HCT116 (cell line): Measurements from ENCODE around the gene ADCK1. TPM values are rescaled to one million over a fixed set of nuclear protein-coding genes. Genes with fewer than 3 reads are reported as not detected.

Experiments used
- ATAC-seq: fragments of 200-7000 bp; cut with Tn5 transposase; 2 replicates; pipeline ENCODE4 v1.9.1; 2020; ENCODE audit warnings: mild to moderate bottlenecking, moderate library complexity
- BruUV-seq: library from RNA; stranded (reverse); fragments of 400-500 nt; replicated peaks from 2 replicates; lab custom pipeline; 2021; lab: Mats Ljungman, UMichigan
- CTCF ChIA-PET: fragments of 300-600 bp; sonication (Branson Sonifier 250); formaldehyde crosslinking; loops from one replicate; lab custom pipeline; 2021; ENCODE audit warnings: antibody characterized with exemption; lab: Charles Lee
- POLR2A ChIA-PET: fragments of 300-600, 350-600 bp; sonication (Branson Sonifier 250); formaldehyde crosslinking; loops from one replicate; lab custom pipeline; 2021; ENCODE audit warnings: antibody characterized with exemption; lab: Charles Lee
- RAD21 ChIA-PET, 2 experiments: fragments of 300-600 bp; sonication (Branson Sonifier 250); formaldehyde crosslinking; loops; one replicate each; lab custom pipeline; 2023; ENCODE audit warnings: low total read pairs in 2 of 2; ENCODE audit not compliant: uncharacterized antibody in 2 of 2, unreplicated experiment in 2 of 2, low non-redundant PET in 1 of 2; lab: Charles Lee
- DNase-seq: peaks from one replicate; pipeline ENCODE4 v3.0.0-alpha.2; 2010; ENCODE audit warnings: low read depth, low spot score
- H2AFZ ChIP-seq: fragments of 200-600 bp; shearing (Covaris generic), sonication (generic); 2 replicates; pipeline ENCODE4 v1.6.1; 2017; ENCODE audit warnings: low read depth, mixed run types, mixed read lengths, antibody characterized with exemption, low read length; ENCODE audit not compliant: poor library complexity, severe bottlenecking
- H3K27ac ChIP-seq: 2 replicates; pipeline ENCODE4 v1.5.1; 2012; ENCODE audit warnings: low read depth, low read length
- H3K27me3 ChIP-seq: fragments of 200-600 bp; sonication (generic); 2 replicates; pipeline ENCODE4 v1.6.1; 2016; ENCODE audit warnings: mixed run types, low read length, mixed read lengths; ENCODE audit not compliant: insufficient read depth
- H3K36me3 ChIP-seq, 2 experiments: fragments of 200-500 bp in 1 of 2; fragments of 200-600 bp in 1 of 2; sonication (Bioruptor generic) in 1 of 2; sonication (generic) in 1 of 2; 2 replicates each; pipeline versions ENCODE4 v1.5.1 to v1.6.1; 2014 to 2016; ENCODE audit warnings: low read length in 2 of 2, inconsistent platforms in 1 of 2, mixed read lengths in 1 of 2, mixed run types in 1 of 2; ENCODE audit not compliant: insufficient read depth in 2 of 2, control insufficient read depth in 1 of 2
- H3K4me1 ChIP-seq, 2 experiments: fragments of 200-600 bp in 1 of 2; sonication (generic) in 1 of 2; 2 replicates each; pipeline versions ENCODE4 v1.5.1 to v1.6.1; 2012 to 2017; ENCODE audit warnings: low read length in 2 of 2, inconsistent platforms in 1 of 2, mild to moderate bottlenecking in 1 of 2, mixed read lengths in 1 of 2, mixed run types in 1 of 2, moderate library complexity in 1 of 2; ENCODE audit not compliant: insufficient read depth in 2 of 2, control insufficient read depth in 1 of 2
- H3K4me2 ChIP-seq: fragments of 200-600 bp; sonication (generic); 2 replicates; pipeline ENCODE4 v1.6.1; 2017; ENCODE audit warnings: mixed run types, low read length, mixed read lengths
- H3K4me3 ChIP-seq, 2 experiments: fragments of 200-600 bp in 1 of 2; sonication (generic) in 1 of 2; replicated peaks in 1 of 2; 2 replicates each; pipeline ENCODE4 v1.5.1; 2011 to 2016; ENCODE audit warnings: low read length in 2 of 2, control low read depth in 1 of 2, low read depth in 1 of 2, mild to moderate bottlenecking in 1 of 2, mixed read lengths in 1 of 2, mixed run types in 1 of 2
- H3K79me2 ChIP-seq: fragments of 200-600 bp; sonication (generic); 2 replicates; pipeline ENCODE4 v1.6.1; 2017; ENCODE audit warnings: mild to moderate bottlenecking, mixed run types, low read length, moderate library complexity, mixed read lengths; ENCODE audit not compliant: insufficient read depth
- H3K9ac ChIP-seq: fragments of 200-600 bp; sonication (generic); 2 replicates; pipeline ENCODE4 v1.6.1; 2016; ENCODE audit warnings: low read length, mixed read lengths
- H3K9me2 ChIP-seq: fragments of 200-600 bp; sonication (generic), shearing (Covaris generic); 2 replicates; pipeline ENCODE4 v1.6.1; 2017; ENCODE audit warnings: mixed run types, mild to moderate bottlenecking, moderate library complexity; ENCODE audit not compliant: insufficient read depth
- H3K9me3 ChIP-seq, 2 experiments: fragments of 200-500 bp in 1 of 2; fragments of 200-600 bp in 1 of 2; sonication (Bioruptor generic) in 1 of 2; sonication (generic) in 1 of 2; 2 replicates each; pipeline ENCODE4 v1.6.1; 2014 to 2017; ENCODE audit warnings: low read length in 2 of 2, mixed read lengths in 2 of 2, inconsistent platforms in 1 of 2, low read depth in 1 of 2, mild to moderate bottlenecking in 1 of 2, mixed run types in 1 of 2, moderate library complexity in 1 of 2; ENCODE audit not compliant: control insufficient read depth in 1 of 2, insufficient read depth in 1 of 2
- H4K20me1 ChIP-seq: fragments of 200-600 bp; sonication (generic), shearing (Covaris generic); 2 replicates; pipeline ENCODE4 v1.6.1; 2017; ENCODE audit warnings: mixed run types, mild to moderate bottlenecking, moderate library complexity; ENCODE audit not compliant: insufficient read depth
- FOSL1 ChIP-seq: IDR thresholded peaks from 2 replicates; pipeline ENCODE4 v1.6.1; 2012; ENCODE audit warnings: low read depth
- JUND ChIP-seq: IDR thresholded peaks from 2 replicates; pipeline ENCODE4 v1.6.1; 2012
- MAX ChIP-seq: IDR thresholded peaks from 2 replicates; pipeline ENCODE4 v1.6.1; 2012
- POLR2A ChIP-seq: IDR thresholded peaks from 2 replicates; pipeline ENCODE4 v1.7.0; 2011; ENCODE audit warnings: borderline replicate concordance; ENCODE audit not compliant: insufficient read depth, insufficient read length; ENCODE audit errors: extremely low read depth
- RAD21 ChIP-seq: IDR thresholded peaks from 2 replicates; pipeline ENCODE4 v1.6.1; 2012; ENCODE audit warnings: low read depth, mild to moderate bottlenecking
- SIN3A ChIP-seq: IDR thresholded peaks from 2 replicates; pipeline ENCODE4 v1.6.1; 2012; ENCODE audit warnings: low read depth
- SP1 ChIP-seq: IDR thresholded peaks from 2 replicates; pipeline ENCODE4 v1.6.1; 2012; ENCODE audit warnings: low read depth
- intact Hi-C: fragments of 100-400 bp; cut with micrococcal nuclease; formaldehyde crosslinking; loops from 2 replicates; pipeline ENCODE4 v1.10.0; 2022
- total RNA-seq: library from RNA; stranded (reverse); gene quantifications from one replicate; pipeline ENCODE4 v1.2.1, GENCODE V29; 2021; ENCODE audit not compliant: unreplicated experiment
- TF ChIP-seq, protein P1 (sequence below): IDR thresholded peaks from 2 replicates; pipeline ENCODE4 v1.6.1; 2012
- TF ChIP-seq, protein P2 (sequence below), 3 experiments: fragments of 200-600 bp in 1 of 3; sonication (generic) in 1 of 3; IDR thresholded peaks in 2 of 3; conservative IDR thresholded peaks in 1 of 3; 2 replicates each; pipeline ENCODE4 v1.5.1; 2012 to 2017; ENCODE audit warnings: low read depth in 2 of 3, low read length in 2 of 3, antibody characterized with exemption in 1 of 3, borderline replicate concordance in 1 of 3, control low read depth in 1 of 3, mild to moderate bottlenecking in 1 of 3, mixed read lengths in 1 of 3, mixed run types in 1 of 3, moderate library complexity in 1 of 3; ENCODE audit not compliant: insufficient read depth in 1 of 3

ADCK1 gene
- total RNA-seq, 1 experiment from 2014 or later, result 6.0 TPM

DNA sequence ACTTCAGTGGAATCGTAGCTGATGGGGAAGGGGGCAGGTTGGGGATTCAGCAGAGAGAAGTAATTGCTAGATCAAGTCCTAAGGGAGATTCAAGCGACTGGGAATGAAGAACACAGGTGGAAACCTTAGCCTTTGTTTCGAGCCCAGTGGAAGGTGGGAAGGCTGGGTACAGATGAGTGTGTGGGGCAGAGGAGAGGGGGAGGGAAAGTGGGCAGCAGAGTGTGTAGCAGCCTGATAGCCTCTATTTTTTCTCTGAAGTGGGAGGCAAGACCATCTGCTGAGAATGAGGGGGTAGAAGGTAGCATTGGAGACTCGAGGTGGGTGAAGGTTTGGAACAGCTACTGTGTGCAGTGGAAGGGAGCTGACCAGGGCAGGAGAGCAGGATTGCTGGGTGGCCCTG is 91.0 kb downstream of the ADCK1 start:
- no peak overlapping the region for H3K9ac ChIP-seq
- DNase-seq, result no peak
- no peak overlapping the region for H3K4me3 ChIP-seq
- no peaks in the 10 kb centered on the region; a peak in 1 of 4 replicates for H3K9me3 ChIP-seq
- no peaks in the 10 kb centered on the region for H3K4me1 ChIP-seq
- ATAC-seq, result no peak
- H3K4me2 ChIP-seq, result no peak overlapping the region
- no TSS peak for BruUV-seq
- H3K27ac ChIP-seq, result no peak overlapping the region
- no peaks in the 10 kb centered on the region for H3K79me2 ChIP-seq
- no peaks in the 10 kb centered on the region for H3K9me2 ChIP-seq
- intact Hi-C loops, result no loop called here
- no peaks in the 10 kb centered on the region for H3K27me3 ChIP-seq
- POLR2A ChIA-PET, result no interaction called here
- H3K36me3 ChIP-seq, result no peaks in the 10 kb centered on the region; a peak in 1 of 4 replicates
- RAD21 ChIA-PET, result no interaction called here
- CTCF ChIA-PET, result no interaction called here
- H2AFZ ChIP-seq, result no peak overlapping the region
- no peaks in the 10 kb centered on the region for H4K20me1 ChIP-seq
- TF ChIP-seq MAX, result no peak

DNA sequence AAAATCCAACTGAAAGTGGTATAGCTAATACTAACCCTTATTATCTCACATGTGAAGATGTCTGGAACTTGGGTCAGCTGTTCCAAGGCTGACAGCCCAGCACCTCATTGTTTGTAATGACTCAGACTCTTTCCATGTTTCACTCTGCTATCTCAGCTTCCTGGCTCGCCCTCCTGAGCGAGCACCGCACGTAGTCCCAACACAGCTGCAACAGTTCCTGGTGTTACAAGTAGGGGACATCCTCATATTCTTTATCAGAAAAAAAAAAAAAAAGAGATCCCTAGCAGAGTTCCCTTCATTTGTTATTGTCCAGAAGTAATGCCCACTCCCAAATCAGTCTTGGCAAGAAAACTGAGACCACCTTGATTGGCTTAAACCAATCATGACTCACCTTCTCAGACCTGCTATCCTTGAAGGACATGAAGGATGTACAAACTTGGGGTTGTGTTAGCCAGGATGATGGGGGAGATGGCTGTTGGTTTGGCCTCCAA is 92.5 kb downstream of the ADCK1 start:
- no peaks in the 10 kb centered on the region; a peak in 1 of 4 replicates for H3K9me3 ChIP-seq
- ChIA-PET RAD21 (no interaction called here), POLR2A (no interaction called here), CTCF (no interaction called here)
- no peak for TF ChIP-seq POLR2A
- no peak for TF ChIP-seq SP1
- no peak for TF ChIP-seq JUND
- TF ChIP-seq, protein P1, sequence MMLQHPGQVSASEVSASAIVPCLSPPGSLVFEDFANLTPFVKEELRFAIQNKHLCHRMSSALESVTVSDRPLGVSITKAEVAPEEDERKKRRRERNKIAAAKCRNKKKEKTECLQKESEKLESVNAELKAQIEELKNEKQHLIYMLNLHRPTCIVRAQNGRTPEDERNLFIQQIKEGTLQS, result no peak
- TF ChIP-seq, protein P2, sequence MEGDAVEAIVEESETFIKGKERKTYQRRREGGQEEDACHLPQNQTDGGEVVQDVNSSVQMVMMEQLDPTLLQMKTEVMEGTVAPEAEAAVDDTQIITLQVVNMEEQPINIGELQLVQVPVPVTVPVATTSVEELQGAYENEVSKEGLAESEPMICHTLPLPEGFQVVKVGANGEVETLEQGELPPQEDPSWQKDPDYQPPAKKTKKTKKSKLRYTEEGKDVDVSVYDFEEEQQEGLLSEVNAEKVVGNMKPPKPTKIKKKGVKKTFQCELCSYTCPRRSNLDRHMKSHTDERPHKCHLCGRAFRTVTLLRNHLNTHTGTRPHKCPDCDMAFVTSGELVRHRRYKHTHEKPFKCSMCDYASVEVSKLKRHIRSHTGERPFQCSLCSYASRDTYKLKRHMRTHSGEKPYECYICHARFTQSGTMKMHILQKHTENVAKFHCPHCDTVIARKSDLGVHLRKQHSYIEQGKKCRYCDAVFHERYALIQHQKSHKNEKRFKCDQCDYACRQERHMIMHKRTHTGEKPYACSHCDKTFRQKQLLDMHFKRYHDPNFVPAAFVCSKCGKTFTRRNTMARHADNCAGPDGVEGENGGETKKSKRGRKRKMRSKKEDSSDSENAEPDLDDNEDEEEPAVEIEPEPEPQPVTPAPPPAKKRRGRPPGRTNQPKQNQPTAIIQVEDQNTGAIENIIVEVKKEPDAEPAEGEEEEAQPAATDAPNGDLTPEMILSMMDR (IDR thresholded peaks at IDR 0.05 in 2 of 3, conservative IDR thresholded peaks at IDR 0.05 in 1 of 3; ENCODE audit: borderline replicate concordance in 1 of 3, insufficient read depth in 1 of 3, low read depth in 2 of 3, low read length in 2 of 3), result no peak
- no peak for TF ChIP-seq FOSL1
- no peak for TF ChIP-seq SIN3A
- TF ChIP-seq RAD21, result no peak
- no peak for TF ChIP-seq MAX
- no peaks in the 10 kb centered on the region for H3K79me2 ChIP-seq
- H3K4me3 ChIP-seq, result no peak overlapping the region
- no TSS peak for BruUV-seq
- H3K4me2 ChIP-seq, result no peak overlapping the region
- H4K20me1 ChIP-seq, result no peaks in the 10 kb centered on the region
- H3K9me2 ChIP-seq, result no peaks in the 10 kb centered on the region
- no peak for DNase-seq
- intact Hi-C loops, result no loop called here
- no peak overlapping the region for H2AFZ ChIP-seq
- no peak overlapping the region for H3K27ac ChIP-seq
- no peak overlapping the region for H3K9ac ChIP-seq
- H3K4me1 ChIP-seq, result no peaks in the 10 kb centered on the region
- no peak for ATAC-seq
- no peaks in the 10 kb centered on the region; a peak in 1 of 4 replicates for H3K36me3 ChIP-seq
- no peaks in the 10 kb centered on the region for H3K27me3 ChIP-seq
